ENCODE data around the gene KLHL5.

The KLHL5 gene

DNA sequence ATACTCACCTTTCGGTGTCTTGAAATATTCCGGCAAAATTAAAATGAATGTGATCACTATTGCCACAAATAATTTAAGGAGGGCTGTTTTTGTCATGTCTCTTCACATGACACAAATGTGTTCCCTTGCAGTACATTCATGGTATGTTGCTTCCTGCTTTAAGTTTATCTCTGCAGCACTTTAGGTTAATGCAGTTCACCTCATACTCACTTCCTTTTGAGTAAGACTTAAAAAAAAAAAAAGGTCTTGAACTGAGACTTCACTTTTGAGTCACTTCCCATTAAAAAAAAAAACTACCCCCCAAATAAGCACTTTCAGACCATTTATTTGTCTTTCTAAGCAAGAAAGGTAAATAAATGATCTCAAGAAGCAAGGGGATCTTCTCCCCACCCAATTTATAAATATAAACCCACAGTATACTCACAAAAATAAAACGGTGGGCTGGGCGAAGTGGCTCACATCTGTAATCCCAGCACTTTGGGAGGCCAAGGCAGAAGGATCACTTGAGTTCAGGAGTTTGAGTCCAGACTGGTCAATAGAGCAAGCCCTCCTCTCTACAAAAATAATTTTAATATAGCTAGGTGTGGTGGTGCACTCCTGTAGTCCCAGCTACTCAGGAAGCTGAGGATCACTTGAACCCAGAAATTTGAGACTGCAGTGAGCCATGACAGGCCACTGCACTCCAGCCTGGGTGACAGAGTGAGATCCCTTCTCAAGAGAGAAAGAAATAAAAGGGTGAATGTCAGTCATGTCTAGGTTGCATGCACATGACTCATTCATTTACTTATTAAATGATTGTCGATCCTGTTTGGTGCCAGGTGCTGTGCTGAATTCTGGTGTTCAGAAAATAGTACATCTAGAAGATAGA lies 29.6 kb upstream of the KLHL5 start, which contains the start of gene TMEM156:
Gene TMEM156, minus strand, starts transcription at position 192 of the 868 bp plus-strand sequence. Its CDS starts 96 bp downstream, at position 96.
- Histone ChIP-seq H2BK120ac (ENCODE audit: low read depth, low read length) (peak within 1 kb of the TSS; percentile 49), H3K9me3 (ENCODE audit: control insufficient read depth, low read length) (no peaks in the 10 kb centered on the region), H3K36me3 (ENCODE audit: control insufficient read depth in 1 of 2, insufficient read depth in 2 of 2, low read depth in 1 of 2, low read length in 2 of 2) (no peaks in the 10 kb centered on the region), H3K14ac (ENCODE audit: low read length in 2 of 2) (no peak within 1 kb of the TSS), H2BK15ac (ENCODE audit: low read depth, poor library complexity, severe bottlenecking) (no peak within 1 kb of the TSS), H2BK5ac (ENCODE audit: low read depth, low read length, poor library complexity, severe bottlenecking) (peak within 1 kb of the TSS; percentile 1), H4K8ac (ENCODE audit: low read length) (no peak within 1 kb of the TSS), H4K91ac (ENCODE audit: low read length) (peak within 1 kb of the TSS; percentile 43), H3K4me2 (ENCODE audit: low read length, poor library complexity, severe bottlenecking) (no peak within 1 kb of the TSS), H2AK5ac (ENCODE audit: low read length, severe bottlenecking) (no peak within 1 kb of the TSS), H3K4ac (ENCODE audit: low read depth in 1 of 2, low read length in 2 of 2) (peak within 1 kb of the TSS in 1 of 2 experiments; percentile 54), H3K23ac (ENCODE audit: low read length in 2 of 2) (no peak within 1 kb of the TSS), H3K79me1 (replicated peaks; ENCODE audit: low read length, poor library complexity, severe bottlenecking) (no peaks in the 10 kb centered on the region), H3K18ac (ENCODE audit: low read depth in 1 of 2, low read length in 2 of 2) (no peak within 1 kb of the TSS), H3K9ac (ENCODE audit: low read length) (no peak within 1 kb of the TSS), H2AFZ (ENCODE audit: low read depth, low read length) (no peak within 1 kb of the TSS), H2BK12ac (ENCODE audit: low read length in 2 of 2) (no peak within 1 kb of the TSS), H3K4me1 (ENCODE audit: control insufficient read depth, insufficient read depth, low read depth, low read length) (peaks cover 10% of the 10 kb centered on the region), H3K27ac (ENCODE audit: low read length, poor library complexity, severe bottlenecking) (peak within 1 kb of the TSS; percentile 72), H3K27me3 (ENCODE audit: control insufficient read depth in 1 of 2, insufficient read depth in 1 of 2, low read length in 2 of 2) (no peaks in the 10 kb centered on the region), H3K4me3 (ENCODE audit: insufficient read depth in 1 of 2, low read depth in 1 of 2, low read length in 2 of 2) (no peak within 1 kb of the TSS)
- 5% methylated on average over 2 of the region's 5 CpGs for WGBS
- DNase-seq, result peak; percentile 68

DNA sequence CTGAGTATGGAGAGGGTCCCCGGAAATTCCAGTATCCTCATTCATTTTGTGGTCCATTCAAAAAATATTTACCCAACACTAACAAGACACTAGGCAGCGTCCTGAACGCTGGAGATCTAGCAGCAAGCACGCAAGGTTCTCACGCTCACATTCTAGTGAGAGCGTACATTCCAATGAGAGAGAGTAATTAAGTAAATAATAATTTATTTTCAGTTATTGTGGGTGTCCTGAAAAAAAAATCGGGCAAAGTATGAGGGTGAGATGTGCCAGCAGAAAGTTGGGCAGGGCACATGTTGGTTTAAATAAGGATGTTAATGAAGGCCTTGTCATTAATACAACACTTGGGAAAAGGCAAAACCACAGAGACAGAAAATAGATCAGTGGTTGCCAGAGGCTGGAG lies 25.9 kb upstream of the KLHL5 start:
- H3K4me1 ChIP-seq (ENCODE audit: control insufficient read depth, insufficient read depth, low read depth, low read length), result peaks cover 9% of the 10 kb centered on the region
- H2BK5ac ChIP-seq (ENCODE audit: low read depth, low read length, poor library complexity, severe bottlenecking), result no peak overlapping the region
- H2AK5ac ChIP-seq (ENCODE audit: low read length, severe bottlenecking), result no peak overlapping the region
- no peak overlapping the region for H3K23ac ChIP-seq (ENCODE audit: low read length in 2 of 2)
- no peak overlapping the region for H3K4ac ChIP-seq (ENCODE audit: low read depth in 1 of 2, low read length in 2 of 2)
- H2BK120ac ChIP-seq (ENCODE audit: low read depth, low read length), result peak overlapping the region; percentile 22
- H3K36me3 ChIP-seq (ENCODE audit: control insufficient read depth in 1 of 2, insufficient read depth in 2 of 2, low read depth in 1 of 2, low read length in 2 of 2), result no peaks in the 10 kb centered on the region
- H3K27me3 ChIP-seq (ENCODE audit: control insufficient read depth in 1 of 2, insufficient read depth in 1 of 2, low read length in 2 of 2), result no peaks in the 10 kb centered on the region
- H4K91ac ChIP-seq (ENCODE audit: low read length), result no peak overlapping the region
- peak overlapping the region; percentile 91 for H3K27ac ChIP-seq (ENCODE audit: low read length, poor library complexity, severe bottlenecking)
- no peak overlapping the region for H2BK15ac ChIP-seq (ENCODE audit: low read depth, poor library complexity, severe bottlenecking)
- H3K4me3 ChIP-seq (ENCODE audit: insufficient read depth in 1 of 2, low read depth in 1 of 2, low read length in 2 of 2), result no peak overlapping the region
- no peaks in the 10 kb centered on the region for H3K9me3 ChIP-seq (ENCODE audit: control insufficient read depth, low read length)
- DNase-seq, result peak; percentile 88
- H2BK12ac ChIP-seq (ENCODE audit: low read length in 2 of 2), result no peak overlapping the region
- no peak overlapping the region for H3K18ac ChIP-seq (ENCODE audit: low read depth in 1 of 2, low read length in 2 of 2)
- no peak overlapping the region for H3K4me2 ChIP-seq (ENCODE audit: low read length, poor library complexity, severe bottlenecking)
- H3K9ac ChIP-seq (ENCODE audit: low read length), result no peak overlapping the region
- no peak overlapping the region for H3K14ac ChIP-seq (ENCODE audit: low read length in 2 of 2)
- H2AFZ ChIP-seq (ENCODE audit: low read depth, low read length), result no peak overlapping the region
- H4K8ac ChIP-seq (ENCODE audit: low read length), result no peak overlapping the region
- 49% methylated on average over 7 of the region's 7 CpGs for WGBS
- peaks cover 1% of the 10 kb centered on the region for H3K79me1 ChIP-seq (replicated peaks; ENCODE audit: low read length, poor library complexity, severe bottlenecking)

DNA sequence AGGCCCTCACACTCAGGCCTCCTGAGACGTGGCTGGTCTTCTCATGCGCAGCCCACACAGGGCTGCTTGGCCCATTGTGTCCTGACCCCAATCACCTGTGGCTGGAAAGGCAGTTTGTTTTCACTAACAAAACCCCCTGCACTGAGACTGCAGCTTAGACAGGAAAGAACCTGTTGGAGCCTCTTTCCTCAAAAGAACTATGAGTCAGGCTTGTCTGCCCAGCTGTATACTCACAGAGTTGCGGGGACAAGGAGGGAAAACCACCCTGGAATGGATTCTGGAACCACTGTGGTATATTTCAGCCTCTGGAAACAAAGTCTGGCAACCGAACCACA lies 24.6 kb upstream of the KLHL5 start:
- Histone ChIP-seq H4K91ac (ENCODE audit: low read length) (peak overlapping the region; percentile 89), H3K14ac (ENCODE audit: low read length in 2 of 2) (peak overlapping the region in 1 of 2 experiments; percentile 77), H3K79me1 (replicated peaks; ENCODE audit: low read length, poor library complexity, severe bottlenecking) (peaks cover 1% of the 10 kb centered on the region), H4K8ac (ENCODE audit: low read length) (peak overlapping the region; percentile 91), H3K4me2 (ENCODE audit: low read length, poor library complexity, severe bottlenecking) (peak overlapping the region; percentile 37), H3K27me3 (ENCODE audit: control insufficient read depth in 1 of 2, insufficient read depth in 1 of 2, low read length in 2 of 2) (no peaks in the 10 kb centered on the region), H3K4me3 (ENCODE audit: insufficient read depth in 1 of 2, low read depth in 1 of 2, low read length in 2 of 2) (no peak overlapping the region), H2BK5ac (ENCODE audit: low read depth, low read length, poor library complexity, severe bottlenecking) (no peak overlapping the region), H2BK12ac (ENCODE audit: low read length in 2 of 2) (peak overlapping the region; percentile 94 to 96), H3K9me3 (ENCODE audit: control insufficient read depth, low read length) (no peaks in the 10 kb centered on the region), H3K27ac (ENCODE audit: low read length, poor library complexity, severe bottlenecking) (peak overlapping the region; percentile 90), H2BK120ac (ENCODE audit: low read depth, low read length) (no peak overlapping the region), H3K9ac (ENCODE audit: low read length) (no peak overlapping the region), H2AK5ac (ENCODE audit: low read length, severe bottlenecking) (no peak overlapping the region), H3K4me1 (ENCODE audit: control insufficient read depth, insufficient read depth, low read depth, low read length) (peaks cover 9% of the 10 kb centered on the region), H3K23ac (ENCODE audit: low read length in 2 of 2) (no peak overlapping the region), H2BK15ac (ENCODE audit: low read depth, poor library complexity, severe bottlenecking) (no peak overlapping the region), H3K36me3 (ENCODE audit: control insufficient read depth in 1 of 2, insufficient read depth in 2 of 2, low read depth in 1 of 2, low read length in 2 of 2) (no peaks in the 10 kb centered on the region), H3K18ac (ENCODE audit: low read depth in 1 of 2, low read length in 2 of 2) (peak overlapping the region; percentile 64 to 93), H3K4ac (ENCODE audit: low read depth in 1 of 2, low read length in 2 of 2) (peak overlapping the region; percentile 73 to 78), H2AFZ (ENCODE audit: low read depth, low read length) (no peak overlapping the region)
- peak; percentile 84 for DNase-seq
- 15% methylated on average over 3 of the region's 4 CpGs for WGBS

DNA sequence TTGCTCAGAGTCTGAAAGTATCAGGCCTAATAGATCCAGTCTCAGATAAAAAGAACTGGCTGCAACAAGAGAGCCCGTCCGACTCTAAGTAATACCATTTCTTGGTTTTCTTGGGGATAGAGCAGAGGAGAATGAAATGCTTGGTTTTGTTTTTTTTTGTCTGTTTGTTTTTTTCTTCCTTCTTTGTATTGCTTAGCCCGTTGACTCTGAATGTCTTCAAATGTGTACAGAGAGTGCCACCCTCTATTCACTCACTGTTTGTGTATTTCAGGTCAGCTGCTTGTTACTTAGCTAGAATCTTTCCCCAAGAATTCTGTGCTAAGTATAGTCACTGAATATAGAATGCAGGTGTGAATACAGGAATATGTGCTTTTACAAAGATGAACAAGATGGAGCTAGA lies 24.1 kb upstream of the KLHL5 start:
- no peak overlapping the region for H3K23ac ChIP-seq (ENCODE audit: low read length in 2 of 2)
- no peak overlapping the region for H3K18ac ChIP-seq (ENCODE audit: low read depth in 1 of 2, low read length in 2 of 2)
- peaks cover 11% of the 10 kb centered on the region for H3K4me1 ChIP-seq (ENCODE audit: control insufficient read depth, insufficient read depth, low read depth, low read length)
- no peak overlapping the region for H4K8ac ChIP-seq (ENCODE audit: low read length)
- no peak overlapping the region for H3K4me3 ChIP-seq (ENCODE audit: insufficient read depth in 1 of 2, low read depth in 1 of 2, low read length in 2 of 2)
- H3K14ac ChIP-seq (ENCODE audit: low read length in 2 of 2), result no peak overlapping the region
- H2BK12ac ChIP-seq (ENCODE audit: low read length in 2 of 2), result no peak overlapping the region
- no peak overlapping the region for H2BK5ac ChIP-seq (ENCODE audit: low read depth, low read length, poor library complexity, severe bottlenecking)
- H3K4me2 ChIP-seq (ENCODE audit: low read length, poor library complexity, severe bottlenecking), result no peak overlapping the region
- H2BK15ac ChIP-seq (ENCODE audit: low read depth, poor library complexity, severe bottlenecking), result no peak overlapping the region
- H3K9me3 ChIP-seq (ENCODE audit: control insufficient read depth, low read length), result no peaks in the 10 kb centered on the region
- H3K9ac ChIP-seq (ENCODE audit: low read length), result no peak overlapping the region
- H3K36me3 ChIP-seq (ENCODE audit: control insufficient read depth in 1 of 2, insufficient read depth in 2 of 2, low read depth in 1 of 2, low read length in 2 of 2), result no peaks in the 10 kb centered on the region
- WGBS, result 67% methylated on average over 2 of the region's 3 CpGs
- no peak overlapping the region for H2AK5ac ChIP-seq (ENCODE audit: low read length, severe bottlenecking)
- H3K4ac ChIP-seq (ENCODE audit: low read depth in 1 of 2, low read length in 2 of 2), result no peak overlapping the region
- no peak overlapping the region for H4K91ac ChIP-seq (ENCODE audit: low read length)
- no peaks in the 10 kb centered on the region for H3K27me3 ChIP-seq (ENCODE audit: control insufficient read depth in 1 of 2, insufficient read depth in 1 of 2, low read length in 2 of 2)
- DNase-seq, result peak; percentile 45
- H2AFZ ChIP-seq (ENCODE audit: low read depth, low read length), result no peak overlapping the region
- no peak overlapping the region for H2BK120ac ChIP-seq (ENCODE audit: low read depth, low read length)
- H3K27ac ChIP-seq (ENCODE audit: low read length, poor library complexity, severe bottlenecking), result peak overlapping the region; percentile 90
- H3K79me1 ChIP-seq (replicated peaks; ENCODE audit: low read length, poor library complexity, severe bottlenecking), result peaks cover 1% of the 10 kb centered on the region
